AG04450 (cell line): Measurements from ENCODE around the gene TIMM8B. TPM values are rescaled to one million over a fixed set of nuclear protein-coding genes. Genes with fewer than 3 reads are reported as not detected.

ENCODE experiments used
- CTCF ChIA-PET: fragments of 300-600, 350-600 bp; formaldehyde crosslinking; extraction: SDS; loops from one replicate; lab custom pipeline; 2022; ENCODE audit warnings: antibody characterized with exemption, inconsistent platforms; lab: Charles Lee
- POLR2A ChIA-PET: fragments of 350-600 bp; formaldehyde crosslinking; extraction: SDS; loops from one replicate; lab custom pipeline; 2021; ENCODE audit warnings: antibody characterized with exemption, inconsistent platforms; lab: Yijun Ruan, JAX
- DNase-seq: peaks from one replicate; pipeline ENCODE4 v3.0.0-alpha.2; 2011; ENCODE audit warnings: low read depth, low spot score
- H3K27ac ChIP-seq: one replicate; pipeline ENCODE4 v1.5.1; 2012; ENCODE audit warnings: low read depth, low read length, control low read depth
- H3K27me3 ChIP-seq: one replicate; pipeline ENCODE4 v1.6.0; 2012; ENCODE audit warnings: low read length; ENCODE audit not compliant: control insufficient read depth, insufficient read depth
- H3K4me3 ChIP-seq: 2 replicates; pipeline ENCODE4 v1.5.1; 2011; ENCODE audit warnings: mild to moderate bottlenecking, low read depth, low read length, control low read depth
- H3K9me3 ChIP-seq: 2 replicates; pipeline ENCODE4 v1.5.1; 2012; ENCODE audit warnings: low read length; ENCODE audit not compliant: control insufficient read depth, insufficient read depth
- CTCF ChIP-seq: IDR thresholded peaks from 2 replicates; pipeline ENCODE4 v1.5.1; 2011; ENCODE audit warnings: low read depth, low read length, control low read depth, inconsistent platforms
- polyA plus RNA-seq: library from polyadenylated mRNA; depleted of rRNA; stranded (reverse); fragments of >200 nt; gene quantifications from 2 replicates; pipeline ENCODE4 v1.2.3, GENCODE V29; 2011; rRNA removed
- small RNA-seq: library from RNA; depleted of rRNA; stranded (forward); fragments of <200 nt; gene quantifications from one replicate; pipeline ENCODE3, GENCODE V24; 2012; ENCODE audit warnings: low read depth; ENCODE audit not compliant: insufficient read length

TIMM8B gene
- polyA plus RNA-seq, 1 experiment = 106 TPM

DNA sequence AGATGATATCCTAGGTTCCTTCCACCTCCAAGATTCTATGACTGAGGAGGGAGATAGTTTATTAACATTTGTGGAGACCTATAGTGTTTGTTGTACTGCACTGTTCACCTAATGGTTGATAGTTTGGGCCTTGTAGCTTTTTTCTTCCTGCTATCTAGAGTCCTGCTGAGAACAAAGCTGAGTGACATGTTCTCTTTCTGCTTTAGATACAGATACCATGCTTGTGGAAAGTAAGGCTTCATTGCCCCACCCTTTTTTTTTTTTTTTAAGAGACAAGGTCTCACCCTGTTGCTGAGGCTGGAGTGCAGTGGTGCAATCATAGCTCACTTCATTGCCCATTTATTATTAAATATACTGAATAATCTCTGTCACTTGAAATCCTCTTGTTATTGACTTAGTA, 49.0 kb downstream of the TIMM8B start:
- H3K27ac ChIP-seq = no peak overlapping the region
- H3K9me3 ChIP-seq = no peaks in the 10 kb centered on the region
- no peak overlapping the region for H3K4me3 ChIP-seq
- ChIA-PET POLR2A (no interaction called here), CTCF (no interaction called here)
- DNase-seq = no peak
- no peaks in the 10 kb centered on the region for H3K27me3 ChIP-seq
- no peak for TF ChIP-seq CTCF

Small RNA genes within 50 kb of the gene (small RNA-seq; reads per million reads assigned to genes)
- gene AP000907.3 = not detected

Other genes with a start within 250 kb of the TIMM8B start
- 31.7 and 40.0 TPM in 2 replicates for gene ALG9, start 215.2 kb downstream of the TIMM8B start, polyA plus RNA-seq
- 1.7 and 2.1 TPM in 2 replicates for gene FDXACB1, start 207.6 kb downstream of the TIMM8B start, polyA plus RNA-seq
- 40.3 and 45.1 TPM in 2 replicates for gene CFAP68, start 207.2 kb downstream of the TIMM8B start, polyA plus RNA-seq
- gene CRYAB, start 175.0 kb downstream of the TIMM8B start, polyA plus RNA-seq = 6.1 and 6.3 TPM in 2 replicates
- 0.41 and 0.79 TPM in 2 replicates for gene HSPB2, start 174.0 kb downstream of the TIMM8B start, polyA plus RNA-seq
- 0.38 and 0.61 TPM in 2 replicates for gene C11orf52, start 167.8 kb downstream of the TIMM8B start, polyA plus RNA-seq
- 10.5 and 11.5 TPM in 2 replicates for gene DIXDC1, start 149.4 kb downstream of the TIMM8B start, polyA plus RNA-seq
- 26.6 and 34.8 TPM in 2 replicates for gene DLAT, start 61.3 kb downstream of the TIMM8B start, polyA plus RNA-seq
- gene PIH1D2, start 12.7 kb downstream of the TIMM8B start, polyA plus RNA-seq = 1.5 TPM in 2 replicates
- 18.2 and 23.2 TPM in 2 replicates for gene NKAPD1, start 12.5 kb downstream of the TIMM8B start, polyA plus RNA-seq
- gene SDHD, start 117 bp upstream of the TIMM8B start, polyA plus RNA-seq = 122 and 154 TPM in 2 replicates
- gene IL18, start 77.3 kb upstream of the TIMM8B start, polyA plus RNA-seq = 0.12 and 0.46 TPM in 2 replicates
- gene TEX12, start 80.6 kb upstream of the TIMM8B start, polyA plus RNA-seq = 0.19 TPM in 1 of 2 replicates, not detected in the other
- 0.94 and 1.3 TPM in 2 replicates for gene BCO2, start 88.8 kb upstream of the TIMM8B start, polyA plus RNA-seq
- 40.5 and 55.9 TPM in 2 replicates for gene PTS, start 139.7 kb upstream of the TIMM8B start, polyA plus RNA-seq
- gene PLET1, start 174.1 kb upstream of the TIMM8B start, polyA plus RNA-seq = not detected in 2 replicates